ENCODE results near the gene ATRNL1. TPM values are rescaled to one million over a fixed set of nuclear protein-coding genes. Genes with fewer than 3 reads are reported as not detected.

ATRNL1 gene
- total and polyA plus RNA-seq, 2 donors from 2014 or later: 2.4 to 7.1 TPM

GRCh38 chr10:115992236-115992986 is 899.2 kb downstream of the ATRNL1 start:
- no peaks in the 10 kb centered on the region for H3K36me3 ChIP-seq (ENCODE audit: control insufficient read depth in 2 of 3, insufficient read depth in 3 of 3, low read length in 3 of 3)
- no peak overlapping the region for H3K27ac ChIP-seq (ENCODE audit: low read depth in 2 of 2, low read length in 2 of 2)
- no peaks in the 10 kb centered on the region for H3K9me3 ChIP-seq (ENCODE audit: control insufficient read depth in 2 of 3, insufficient read depth in 1 of 3, low read length in 3 of 3)
- no peak for DNase-seq
- H3K4me3 ChIP-seq (ENCODE audit: low read length in 3 of 3): no peak overlapping the region
- H3K4me1 ChIP-seq (ENCODE audit: control insufficient read depth in 2 of 3, insufficient read depth in 2 of 3, low read depth in 1 of 3, low read length in 3 of 3): no peaks in the 10 kb centered on the region
- H3K9ac ChIP-seq (ENCODE audit: low read length in 3 of 3): no peak overlapping the region
- no peak for FAIRE-seq
- TF ChIP-seq, protein P1, sequence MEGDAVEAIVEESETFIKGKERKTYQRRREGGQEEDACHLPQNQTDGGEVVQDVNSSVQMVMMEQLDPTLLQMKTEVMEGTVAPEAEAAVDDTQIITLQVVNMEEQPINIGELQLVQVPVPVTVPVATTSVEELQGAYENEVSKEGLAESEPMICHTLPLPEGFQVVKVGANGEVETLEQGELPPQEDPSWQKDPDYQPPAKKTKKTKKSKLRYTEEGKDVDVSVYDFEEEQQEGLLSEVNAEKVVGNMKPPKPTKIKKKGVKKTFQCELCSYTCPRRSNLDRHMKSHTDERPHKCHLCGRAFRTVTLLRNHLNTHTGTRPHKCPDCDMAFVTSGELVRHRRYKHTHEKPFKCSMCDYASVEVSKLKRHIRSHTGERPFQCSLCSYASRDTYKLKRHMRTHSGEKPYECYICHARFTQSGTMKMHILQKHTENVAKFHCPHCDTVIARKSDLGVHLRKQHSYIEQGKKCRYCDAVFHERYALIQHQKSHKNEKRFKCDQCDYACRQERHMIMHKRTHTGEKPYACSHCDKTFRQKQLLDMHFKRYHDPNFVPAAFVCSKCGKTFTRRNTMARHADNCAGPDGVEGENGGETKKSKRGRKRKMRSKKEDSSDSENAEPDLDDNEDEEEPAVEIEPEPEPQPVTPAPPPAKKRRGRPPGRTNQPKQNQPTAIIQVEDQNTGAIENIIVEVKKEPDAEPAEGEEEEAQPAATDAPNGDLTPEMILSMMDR (IDR thresholded peaks at IDR 0.05; ENCODE audit: borderline replicate concordance, extremely low read depth, insufficient read depth): no peak
- no peaks in the 10 kb centered on the region for H3K27me3 ChIP-seq (ENCODE audit: control insufficient read depth, insufficient read depth, low read length)
- intact Hi-C loops (cut with DNase I): no loop called here

DNA sequence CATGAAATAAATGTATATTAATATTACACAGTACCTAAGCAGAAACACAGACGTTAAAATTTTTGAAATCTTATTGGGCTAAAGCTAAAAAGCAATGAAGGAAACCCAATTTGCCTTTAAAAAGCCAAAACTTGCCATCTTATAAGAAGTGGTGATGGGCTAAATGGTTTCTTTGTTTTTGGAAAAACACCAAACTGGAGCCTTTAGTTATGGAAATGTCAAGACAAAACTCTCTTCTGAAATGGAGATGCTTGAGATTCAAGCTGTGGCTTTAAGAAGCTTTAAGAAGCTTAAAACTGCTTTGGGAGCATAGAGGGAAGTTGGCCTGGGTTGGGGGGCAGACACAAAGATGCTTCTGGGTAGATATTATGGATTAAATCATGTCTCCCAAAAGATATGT is 902.9 kb downstream of the ATRNL1 start:
- peaks cover 0 to 5% (median 0%) of the 10 kb centered on the region in 3 donors for H3K9me3 ChIP-seq (ENCODE audit: control insufficient read depth in 2 of 3, insufficient read depth in 1 of 3, low read length in 3 of 3)
- no peaks in the 10 kb centered on the region for H3K27me3 ChIP-seq (ENCODE audit: control insufficient read depth, insufficient read depth, low read length)
- H3K27ac ChIP-seq (ENCODE audit: low read depth in 2 of 2, low read length in 2 of 2): no peak overlapping the region
- no peak for FAIRE-seq
- H3K4me3 ChIP-seq (ENCODE audit: low read length in 3 of 3): no peak overlapping the region
- TF ChIP-seq, protein P1 (IDR thresholded peaks at IDR 0.05; ENCODE audit: borderline replicate concordance, extremely low read depth, insufficient read depth): no peak
- no peaks in the 10 kb centered on the region for H3K4me1 ChIP-seq (ENCODE audit: control insufficient read depth in 2 of 3, insufficient read depth in 2 of 3, low read depth in 1 of 3, low read length in 3 of 3)
- H3K36me3 ChIP-seq (ENCODE audit: control insufficient read depth in 2 of 3, insufficient read depth in 3 of 3, low read length in 3 of 3): no peaks in the 10 kb centered on the region
- intact Hi-C loops (cut with DNase I): no loop called here
- H3K9ac ChIP-seq (ENCODE audit: low read length in 3 of 3): no peak overlapping the region
- no peak for DNase-seq

GRCh38 chr10:115998301-115998700 is 905.1 kb downstream of the ATRNL1 start:
- no peak overlapping the region for H3K27ac ChIP-seq (ENCODE audit: low read depth in 2 of 2, low read length in 2 of 2)
- H3K9me3 ChIP-seq (ENCODE audit: control insufficient read depth in 2 of 3, insufficient read depth in 1 of 3, low read length in 3 of 3): peaks cover 0 to 5% (median 0%) of the 10 kb centered on the region in 3 donors
- H3K4me1 ChIP-seq (ENCODE audit: control insufficient read depth in 2 of 3, insufficient read depth in 2 of 3, low read depth in 1 of 3, low read length in 3 of 3): no peaks in the 10 kb centered on the region
- TF ChIP-seq, protein P1 (IDR thresholded peaks at IDR 0.05; ENCODE audit: borderline replicate concordance, extremely low read depth, insufficient read depth): no peak
- DNase-seq: no peak
- no peak overlapping the region for H3K4me3 ChIP-seq (ENCODE audit: low read length in 3 of 3)
- no peaks in the 10 kb centered on the region for H3K27me3 ChIP-seq (ENCODE audit: control insufficient read depth, insufficient read depth, low read length)
- no peak overlapping the region for H3K9ac ChIP-seq (ENCODE audit: low read length in 3 of 3)
- H3K36me3 ChIP-seq (ENCODE audit: control insufficient read depth in 2 of 3, insufficient read depth in 3 of 3, low read length in 3 of 3): no peaks in the 10 kb centered on the region
- intact Hi-C loops (cut with DNase I): no loop called here
- no peak for FAIRE-seq

Other genes with a start within 250 kb of the ATRNL1 start
- gene TRUB1, start 155.2 kb upstream of the ATRNL1 start, total RNA-seq: 17.1 TPM
- gene TRUB1, start 155.2 kb upstream of the ATRNL1 start, polyA plus RNA-seq (ENCODE audit: insufficient read depth, low read depth, low replicate concordance): 11.5 TPM

Data from kidney (tissue), 14 donors.